ENCODE measurements around the gene PLVAP. TPM values are rescaled to one million over a fixed set of nuclear protein-coding genes. Genes with fewer than 3 reads are reported as not detected.
A peak's percentile ranks its signal among the peaks of the same experiment; 100 is the strongest.

Gene PLVAP
- total RNA-seq, 1 donor from 2014 or later: 0.58 TPM

- TF ChIP-seq CTCF (conservative IDR thresholded peaks at IDR 0.05; ENCODE audit: low read depth, low read length): no peak
- peak within 1 kb of the TSS; percentile 77 for H3K4me3 ChIP-seq (ENCODE audit: low read depth, low read length)
- DNase-seq (ENCODE audit: low read depth): peak; percentile 86
Observed at GRCh38 chr19:17334414-17335409, 42.4 kb downstream of the PLVAP start, which contains the start of gene ANO8. Gene ANO8, minus strand, starts transcription at chr19:17334855. Its CDS starts 185 bp downstream, at chr19:17334670.

- peak overlapping the region; percentile 77 for H3K4me3 ChIP-seq (ENCODE audit: low read depth, low read length)
- TF ChIP-seq CTCF (conservative IDR thresholded peaks at IDR 0.05; ENCODE audit: low read depth, low read length): no peak
- no peak for DNase-seq (ENCODE audit: low read depth)
Observed at GRCh38 chr19:17333611-17334413, 43.3 kb downstream of the PLVAP start.

- no peak for TF ChIP-seq CTCF (conservative IDR thresholded peaks at IDR 0.05; ENCODE audit: low read depth, low read length)
- H3K4me3 ChIP-seq (ENCODE audit: low read depth, low read length): no peak overlapping the region
- DNase-seq (ENCODE audit: low read depth): no peak
Observed at GRCh38 chr19:17332677-17333581, 44.2 kb downstream of the PLVAP start.

GRCh38 chr19:17332360-17332676 lies 44.8 kb downstream of the PLVAP start:
- no peak for DNase-seq (ENCODE audit: low read depth)
- no peak overlapping the region for H3K4me3 ChIP-seq (ENCODE audit: low read depth, low read length)
- no peak for TF ChIP-seq CTCF (conservative IDR thresholded peaks at IDR 0.05; ENCODE audit: low read depth, low read length)

GRCh38 chr19:17331045-17331558 lies 46.0 kb downstream of the PLVAP start:
- H3K4me3 ChIP-seq (ENCODE audit: low read depth, low read length): no peak overlapping the region
- no peak for DNase-seq (ENCODE audit: low read depth)
- no peak for TF ChIP-seq CTCF (conservative IDR thresholded peaks at IDR 0.05; ENCODE audit: low read depth, low read length)

Data from epithelial cell of proximal tubule (primary cell).